Measurements from ENCODE around the gene LITAF. TPM values are rescaled to one million over a fixed set of nuclear protein-coding genes. Genes with fewer than 3 reads are reported as not detected.

LITAF gene
- total and polyA plus RNA-seq, 4 donors, result 5.2 to 65.2 (median 36.0) TPM

DNA sequence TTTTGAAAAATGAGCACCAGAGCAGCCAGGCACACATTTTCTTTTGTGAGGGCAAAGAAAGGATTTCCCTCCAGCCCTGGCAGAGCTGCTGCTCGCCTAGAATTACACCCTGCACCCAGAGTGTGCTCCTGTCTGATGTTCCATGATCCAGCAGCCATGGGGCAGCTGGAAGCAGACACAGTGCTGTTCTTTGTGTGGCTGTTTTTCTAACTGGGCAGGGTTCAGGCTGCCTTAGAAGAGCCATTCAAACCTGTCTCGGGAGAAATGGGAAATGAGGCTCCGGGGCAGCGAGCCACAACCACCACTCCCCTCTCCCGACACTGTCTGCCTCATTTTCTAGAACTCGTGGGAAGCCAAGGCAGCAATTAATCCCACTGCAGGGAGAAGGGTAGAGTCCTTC, 28.9 kb downstream of the LITAF start:
- DNase-seq (ENCODE audit: low spot score), result no peak
- no peak overlapping the region for H3K4me3 ChIP-seq (ENCODE audit: low read depth in 1 of 3, low read length in 3 of 3)

More for the DNA sequence above, 28.9 kb downstream of the LITAF start:
- Histone ChIP-seq H3K9ac (ENCODE audit: low read depth in 1 of 2, low read length in 2 of 2) (no peak overlapping the region), H3K27ac (ENCODE audit: low read depth in 1 of 2, low read length in 2 of 2) (peak overlapping the region in 1 of 2 donors; percentile 15), H3K4me1 (ENCODE audit: control insufficient read depth in 4 of 4, insufficient read depth in 4 of 4, low read length in 3 of 4) (peaks cover 2 to 16% (median 6%) of the 10 kb centered on the region in 4 donors), H3K27me3 (ENCODE audit: control insufficient read depth in 4 of 4, insufficient read depth in 4 of 4, low read length in 3 of 4) (no peaks in the 10 kb centered on the region), H3K9me3 (ENCODE audit: control insufficient read depth in 4 of 4, low read length in 3 of 4) (peaks cover 0 to 2% (median 0%) of the 10 kb centered on the region in 4 donors), H3K36me3 (ENCODE audit: control insufficient read depth in 4 of 4, insufficient read depth in 3 of 4, low read depth in 1 of 4, low read length in 3 of 4) (peaks cover 5 to 13% (median 7%) of the 10 kb centered on the region in 4 donors)
- WGBS, result 72% methylated on average over 6 of the region's 6 CpGs
- TF ChIP-seq GABPA (IDR thresholded peaks at IDR 0.05 in 1 of 2, conservative IDR thresholded peaks at IDR 0.05 in 1 of 2) (no peak), FOXA1 (IDR thresholded peaks at IDR 0.05) (no peak), TAF1 (conservative IDR thresholded peaks at IDR 0.05) (no peak), HNF4G (IDR thresholded peaks at IDR 0.05) (no peak), EGR1 (IDR thresholded peaks at IDR 0.05; ENCODE audit: low read depth in 2 of 2) (no peak), RXRA (IDR thresholded peaks at IDR 0.05) (no peak), FOXA2 (IDR thresholded peaks at IDR 0.05) (no peak), RAD21 (IDR thresholded peaks at IDR 0.05) (no peak), JUND (IDR thresholded peaks at IDR 0.05) (no peak), HNF4A (conservative IDR thresholded peaks at IDR 0.05) (no peak)
- TF ChIP-seq, protein P1, sequence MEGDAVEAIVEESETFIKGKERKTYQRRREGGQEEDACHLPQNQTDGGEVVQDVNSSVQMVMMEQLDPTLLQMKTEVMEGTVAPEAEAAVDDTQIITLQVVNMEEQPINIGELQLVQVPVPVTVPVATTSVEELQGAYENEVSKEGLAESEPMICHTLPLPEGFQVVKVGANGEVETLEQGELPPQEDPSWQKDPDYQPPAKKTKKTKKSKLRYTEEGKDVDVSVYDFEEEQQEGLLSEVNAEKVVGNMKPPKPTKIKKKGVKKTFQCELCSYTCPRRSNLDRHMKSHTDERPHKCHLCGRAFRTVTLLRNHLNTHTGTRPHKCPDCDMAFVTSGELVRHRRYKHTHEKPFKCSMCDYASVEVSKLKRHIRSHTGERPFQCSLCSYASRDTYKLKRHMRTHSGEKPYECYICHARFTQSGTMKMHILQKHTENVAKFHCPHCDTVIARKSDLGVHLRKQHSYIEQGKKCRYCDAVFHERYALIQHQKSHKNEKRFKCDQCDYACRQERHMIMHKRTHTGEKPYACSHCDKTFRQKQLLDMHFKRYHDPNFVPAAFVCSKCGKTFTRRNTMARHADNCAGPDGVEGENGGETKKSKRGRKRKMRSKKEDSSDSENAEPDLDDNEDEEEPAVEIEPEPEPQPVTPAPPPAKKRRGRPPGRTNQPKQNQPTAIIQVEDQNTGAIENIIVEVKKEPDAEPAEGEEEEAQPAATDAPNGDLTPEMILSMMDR (IDR thresholded peaks at IDR 0.05; ENCODE audit: low read depth, low read length, missing input control), result no peak
- TF ChIP-seq, protein P2, sequence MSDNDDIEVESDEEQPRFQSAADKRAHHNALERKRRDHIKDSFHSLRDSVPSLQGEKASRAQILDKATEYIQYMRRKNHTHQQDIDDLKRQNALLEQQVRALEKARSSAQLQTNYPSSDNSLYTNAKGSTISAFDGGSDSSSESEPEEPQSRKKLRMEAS (IDR thresholded peaks at IDR 0.05), result no peak
- TF ChIP-seq, protein P3, sequence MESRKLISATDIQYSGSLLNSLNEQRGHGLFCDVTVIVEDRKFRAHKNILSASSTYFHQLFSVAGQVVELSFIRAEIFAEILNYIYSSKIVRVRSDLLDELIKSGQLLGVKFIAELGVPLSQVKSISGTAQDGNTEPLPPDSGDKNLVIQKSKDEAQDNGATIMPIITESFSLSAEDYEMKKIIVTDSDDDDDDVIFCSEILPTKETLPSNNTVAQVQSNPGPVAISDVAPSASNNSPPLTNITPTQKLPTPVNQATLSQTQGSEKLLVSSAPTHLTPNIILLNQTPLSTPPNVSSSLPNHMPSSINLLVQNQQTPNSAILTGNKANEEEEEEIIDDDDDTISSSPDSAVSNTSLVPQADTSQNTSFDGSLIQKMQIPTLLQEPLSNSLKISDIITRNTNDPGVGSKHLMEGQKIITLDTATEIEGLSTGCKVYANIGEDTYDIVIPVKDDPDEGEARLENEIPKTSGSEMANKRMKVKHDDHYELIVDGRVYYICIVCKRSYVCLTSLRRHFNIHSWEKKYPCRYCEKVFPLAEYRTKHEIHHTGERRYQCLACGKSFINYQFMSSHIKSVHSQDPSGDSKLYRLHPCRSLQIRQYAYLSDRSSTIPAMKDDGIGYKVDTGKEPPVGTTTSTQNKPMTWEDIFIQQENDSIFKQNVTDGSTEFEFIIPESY (IDR thresholded peaks at IDR 0.05), result no peak
- TF ChIP-seq, protein P4, sequence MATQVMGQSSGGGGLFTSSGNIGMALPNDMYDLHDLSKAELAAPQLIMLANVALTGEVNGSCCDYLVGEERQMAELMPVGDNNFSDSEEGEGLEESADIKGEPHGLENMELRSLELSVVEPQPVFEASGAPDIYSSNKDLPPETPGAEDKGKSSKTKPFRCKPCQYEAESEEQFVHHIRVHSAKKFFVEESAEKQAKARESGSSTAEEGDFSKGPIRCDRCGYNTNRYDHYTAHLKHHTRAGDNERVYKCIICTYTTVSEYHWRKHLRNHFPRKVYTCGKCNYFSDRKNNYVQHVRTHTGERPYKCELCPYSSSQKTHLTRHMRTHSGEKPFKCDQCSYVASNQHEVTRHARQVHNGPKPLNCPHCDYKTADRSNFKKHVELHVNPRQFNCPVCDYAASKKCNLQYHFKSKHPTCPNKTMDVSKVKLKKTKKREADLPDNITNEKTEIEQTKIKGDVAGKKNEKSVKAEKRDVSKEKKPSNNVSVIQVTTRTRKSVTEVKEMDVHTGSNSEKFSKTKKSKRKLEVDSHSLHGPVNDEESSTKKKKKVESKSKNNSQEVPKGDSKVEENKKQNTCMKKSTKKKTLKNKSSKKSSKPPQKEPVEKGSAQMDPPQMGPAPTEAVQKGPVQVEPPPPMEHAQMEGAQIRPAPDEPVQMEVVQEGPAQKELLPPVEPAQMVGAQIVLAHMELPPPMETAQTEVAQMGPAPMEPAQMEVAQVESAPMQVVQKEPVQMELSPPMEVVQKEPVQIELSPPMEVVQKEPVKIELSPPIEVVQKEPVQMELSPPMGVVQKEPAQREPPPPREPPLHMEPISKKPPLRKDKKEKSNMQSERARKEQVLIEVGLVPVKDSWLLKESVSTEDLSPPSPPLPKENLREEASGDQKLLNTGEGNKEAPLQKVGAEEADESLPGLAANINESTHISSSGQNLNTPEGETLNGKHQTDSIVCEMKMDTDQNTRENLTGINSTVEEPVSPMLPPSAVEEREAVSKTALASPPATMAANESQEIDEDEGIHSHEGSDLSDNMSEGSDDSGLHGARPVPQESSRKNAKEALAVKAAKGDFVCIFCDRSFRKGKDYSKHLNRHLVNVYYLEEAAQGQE (IDR thresholded peaks at IDR 0.05), result no peak
